Small intestine (tissue), 7 donors: ENCODE results near the gene LPP. TPM values are rescaled to one million over a fixed set of nuclear protein-coding genes. Genes with fewer than 3 reads are reported as not detected.

Experiments
- DNase-seq, 2 donors: peaks; one replicate each; pipeline versions ENCODE4 v3.0.0 to v3.0.0-alpha.2; 2013
- FAIRE-seq: peaks from 2 replicates; lab custom pipeline; 2012; peaks lifted over from hg19 to GRCh38; lab: Jason Lieb, UNC
- H3K27ac ChIP-seq, 3 donors: one replicate each; pipeline ENCODE4 v1.5.1; 2013; ENCODE audit warnings: low read length in 2 of 3, mild to moderate bottlenecking in 2 of 3, control low read depth in 1 of 3, inconsistent platforms in 1 of 3, low read depth in 1 of 3, moderate library complexity in 1 of 3
- H3K27me3 ChIP-seq, 3 donors: one replicate each; pipeline ENCODE4 v1.6.1; 2013; ENCODE audit warnings: low read length in 3 of 3, inconsistent platforms in 1 of 3; ENCODE audit not compliant: control insufficient read depth in 3 of 3, insufficient read depth in 3 of 3
- H3K36me3 ChIP-seq, 3 donors: one replicate each; pipeline ENCODE4 v1.6.1; 2013; ENCODE audit warnings: low read length in 3 of 3, inconsistent platforms in 1 of 3, low read depth in 1 of 3, mild to moderate bottlenecking in 1 of 3, moderate library complexity in 1 of 3; ENCODE audit not compliant: control insufficient read depth in 3 of 3, insufficient read depth in 2 of 3
- H3K4me1 ChIP-seq, 3 donors: one replicate each; pipeline ENCODE4 v1.6.1; 2013; ENCODE audit warnings: low read length in 2 of 3, inconsistent platforms in 1 of 3, low read depth in 1 of 3, mild to moderate bottlenecking in 1 of 3, moderate library complexity in 1 of 3; ENCODE audit not compliant: control insufficient read depth in 3 of 3, insufficient read depth in 2 of 3
- H3K4me3 ChIP-seq, 3 donors: one replicate each; pipeline ENCODE4 v1.5.1; 2013; ENCODE audit warnings: low read length in 3 of 3, control low read depth in 1 of 3, inconsistent platforms in 1 of 3, low read depth in 1 of 3, mild to moderate bottlenecking in 1 of 3, moderate library complexity in 1 of 3
- H3K9me3 ChIP-seq, 2 donors: one replicate each; pipeline ENCODE4 v1.6.1; 2013; ENCODE audit warnings: low read depth in 1 of 2, low read length in 1 of 2; ENCODE audit not compliant: control insufficient read depth in 2 of 2, insufficient read depth in 1 of 2
- WGBS, 3 donors: extraction: QIAGEN DNeasy Blood & Tissue Kit; methylation state at CpG; one replicate each; pipeline ENCODE4 v1.1.7; 2013; 5-methylcytosine and 5-hydroxymethylcytosine counted together
- polyA plus RNA-seq, 4 donors: library from polyadenylated mRNA; stranded (reverse) in 3 of 4; unstranded in 1 of 4; fragments of 200-250 nt in 3 of 4; fragments of 120-200 nt in 1 of 4; gene quantifications; one replicate each; pipeline versions ENCODE4 v1.2.1 to v1.2.3, GENCODE V29; 2013
- donor health status: healthy with polysubstance abuse.
- donor health status: control.
- donor health status: control.
- donor health status: Bipolar disorder and iron deficiency.
- donor health status: healthy.

Gene LPP
- polyA plus RNA-seq, 4 donors = 5.4 to 35.8 (median 12.4) TPM

DNA sequence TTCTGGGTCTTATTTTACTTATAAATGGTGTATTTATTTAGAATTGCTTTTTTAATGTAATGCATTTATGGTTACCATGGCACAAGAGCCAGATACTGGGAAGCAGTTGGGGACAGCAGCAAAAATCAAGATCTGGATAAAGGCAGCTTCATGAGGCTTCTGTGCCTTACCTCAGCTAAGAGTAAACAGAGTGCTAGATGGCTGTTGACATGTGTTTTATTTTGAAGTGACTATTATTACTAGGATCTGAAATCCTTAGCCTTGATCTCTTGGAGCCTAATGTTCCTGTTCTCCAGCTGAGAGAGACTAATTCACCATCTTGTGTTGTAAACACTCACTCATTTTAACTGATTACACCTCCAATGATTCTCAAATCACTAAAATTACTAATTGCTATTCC is 317.8 kb downstream of the LPP start:
- no peaks in the 10 kb centered on the region for H3K4me1 ChIP-seq
- no peak for FAIRE-seq

GRCh38 chr3:188472336-188472735 is 318.4 kb downstream of the LPP start:
- Histone ChIP-seq H3K27me3 (no peaks in the 10 kb centered on the region), H3K4me1 (peaks cover 0 to 2% (median 0%) of the 10 kb centered on the region in 3 donors), H3K36me3 (peaks cover 0 to 2% (median 0%) of the 10 kb centered on the region in 3 donors), H3K27ac (no peak overlapping the region), H3K4me3 (no peak overlapping the region), H3K9me3 (no peaks in the 10 kb centered on the region)
- FAIRE-seq (no peak), DNase-seq (no peak)
- 90 to 96% (median 90%) methylated on average over 1 of the region's 1 CpG for WGBS, 3 donors

More for the DNA sequence above, 317.8 kb downstream of the LPP start:
- no peak for DNase-seq
- Histone ChIP-seq H3K27me3 (no peaks in the 10 kb centered on the region), H3K4me3 (no peak overlapping the region), H3K27ac (no peak overlapping the region), H3K9me3 (no peaks in the 10 kb centered on the region), H3K36me3 (peaks cover 0 to 2% (median 0%) of the 10 kb centered on the region in 3 donors)

DNA sequence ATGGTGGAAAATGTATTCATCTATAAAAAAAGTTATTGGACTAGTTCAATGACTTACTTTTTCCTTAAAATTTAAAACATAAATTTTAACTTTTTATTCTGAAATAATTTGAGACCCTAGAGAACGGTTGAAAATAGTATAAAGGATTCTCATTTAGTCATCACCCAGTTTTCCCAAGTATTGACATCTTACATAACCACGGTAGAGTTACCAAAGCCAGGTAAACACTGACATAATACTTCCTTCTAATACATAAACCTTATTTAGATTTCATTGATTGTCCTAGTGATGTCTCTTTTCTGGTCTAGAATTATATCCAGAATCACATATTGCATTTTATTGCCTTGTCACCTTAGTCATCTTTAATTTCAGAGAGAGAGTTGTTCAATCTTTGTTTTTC is 319.1 kb downstream of the LPP start:
- H3K4me1 ChIP-seq = peaks cover 0 to 2% (median 0%) of the 10 kb centered on the region in 3 donors
- WGBS, 3 donors = 87 to 95% (median 88%) methylated on average over 2 of the region's 2 CpGs
- no peak for DNase-seq

DNA sequence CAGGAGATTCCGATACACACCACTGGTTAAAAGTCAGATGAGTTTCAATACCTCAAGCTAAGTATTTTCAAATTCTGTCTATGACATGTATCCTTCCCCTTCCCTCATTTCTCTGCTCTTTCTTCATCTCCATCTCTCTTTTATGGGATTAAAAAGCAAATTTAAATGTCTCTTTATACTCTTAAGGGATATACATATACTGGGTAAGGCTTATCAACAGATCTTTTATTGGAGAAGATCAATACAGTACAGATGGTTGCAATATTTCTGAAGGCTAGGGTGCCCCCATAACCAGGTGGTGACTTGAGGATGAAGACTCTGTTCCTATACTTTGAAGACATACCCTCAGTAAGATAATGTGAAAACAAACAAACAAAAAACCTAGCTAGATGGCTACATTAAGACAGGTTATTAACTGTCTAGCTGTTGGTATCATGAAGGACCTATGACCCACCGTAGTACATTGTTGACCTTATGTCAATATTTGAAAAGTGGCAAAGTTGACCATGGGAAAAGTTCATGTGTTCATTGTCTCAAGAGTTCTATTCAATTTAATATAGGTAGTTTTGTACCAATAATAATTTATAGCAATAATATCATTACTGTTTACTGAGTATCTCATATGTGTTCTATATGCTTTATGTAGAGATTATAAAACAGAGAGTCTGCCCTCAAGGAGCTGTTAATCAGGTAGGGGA is 319.8 kb downstream of the LPP start:
- Histone ChIP-seq H3K27me3 (no peaks in the 10 kb centered on the region), H3K4me3 (no peak overlapping the region), H3K4me1 (peaks cover 0 to 2% (median 0%) of the 10 kb centered on the region in 3 donors), H3K36me3 (peaks cover 0 to 2% (median 0%) of the 10 kb centered on the region in 3 donors), H3K27ac (no peak overlapping the region), H3K9me3 (no peaks in the 10 kb centered on the region)
- DNase-seq (no peak), FAIRE-seq (no peak)
- WGBS, 3 donors = 87 to 92% (median 88%) methylated on average over 2 of the region's 2 CpGs

More for the DNA sequence above, 319.1 kb downstream of the LPP start:
- Histone ChIP-seq H3K9me3 (no peaks in the 10 kb centered on the region), H3K36me3 (peaks cover 0 to 2% (median 0%) of the 10 kb centered on the region in 3 donors), H3K27me3 (no peaks in the 10 kb centered on the region), H3K27ac (no peak overlapping the region), H3K4me3 (no peak overlapping the region)
- FAIRE-seq = no peak

DNA sequence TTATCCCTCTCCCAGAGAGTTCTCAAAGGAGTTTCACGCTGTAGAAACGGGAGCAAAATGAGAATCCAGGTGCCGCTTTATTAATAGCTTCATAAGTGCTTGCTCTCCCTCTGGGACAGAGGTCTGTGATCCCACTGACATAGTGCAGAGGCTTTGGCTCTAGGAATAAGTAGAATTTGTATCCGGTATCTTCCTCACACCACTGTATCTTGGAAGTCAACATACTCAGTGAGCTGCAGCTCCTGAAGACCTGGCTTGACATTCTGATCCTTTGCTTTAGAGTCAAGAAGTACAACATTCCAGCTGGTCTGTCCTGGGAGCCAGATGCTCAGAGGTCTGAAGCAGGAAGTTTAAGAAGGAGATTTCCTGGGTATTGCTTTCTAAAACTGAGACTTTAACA is 323.0 kb downstream of the LPP start:
- H3K27ac ChIP-seq = no peak overlapping the region
- no peak for DNase-seq
- no peak overlapping the region for H3K4me3 ChIP-seq
- H3K27me3 ChIP-seq = no peaks in the 10 kb centered on the region
- no peaks in the 10 kb centered on the region for H3K9me3 ChIP-seq
- WGBS, 3 donors = 69 to 83% (median 75%) methylated on average over 4 of the region's 4 CpGs
- FAIRE-seq = no peak
- peaks cover 0 to 2% (median 0%) of the 10 kb centered on the region in 3 donors for H3K4me1 ChIP-seq
- peaks cover 0 to 2% (median 0%) of the 10 kb centered on the region in 3 donors for H3K36me3 ChIP-seq

- peaks cover 0 to 2% (median 0%) of the 10 kb centered on the region in 3 donors for H3K4me1 ChIP-seq
- FAIRE-seq (no peak), DNase-seq (no peak)
- no peaks in the 10 kb centered on the region for H3K27me3 ChIP-seq
- H3K27ac ChIP-seq = no peak overlapping the region
- no peaks in the 10 kb centered on the region for H3K9me3 ChIP-seq
- 92 to 100% (median 94%) methylated on average over 4 of the region's 4 CpGs for WGBS, 3 donors
- H3K4me3 ChIP-seq = no peak overlapping the region
- H3K36me3 ChIP-seq = peaks cover 0 to 1% (median 0%) of the 10 kb centered on the region in 3 donors
Measured at GRCh38 chr3:188480011-188480410, 326.1 kb downstream of the LPP start.

- FAIRE-seq (no peak), DNase-seq (no peak)
- 65 to 79% (median 78%) methylated on average over 4 of the region's 4 CpGs for WGBS, 3 donors
- Histone ChIP-seq H3K4me3 (no peak overlapping the region), H3K36me3 (peaks cover 0 to 8% (median 4%) of the 10 kb centered on the region in 3 donors), H3K4me1 (no peaks in the 10 kb centered on the region), H3K9me3 (no peaks in the 10 kb centered on the region), H3K27me3 (no peaks in the 10 kb centered on the region), H3K27ac (no peak overlapping the region)
Measured at GRCh38 chr3:188482929-188483328, 329.0 kb downstream of the LPP start.

DNA sequence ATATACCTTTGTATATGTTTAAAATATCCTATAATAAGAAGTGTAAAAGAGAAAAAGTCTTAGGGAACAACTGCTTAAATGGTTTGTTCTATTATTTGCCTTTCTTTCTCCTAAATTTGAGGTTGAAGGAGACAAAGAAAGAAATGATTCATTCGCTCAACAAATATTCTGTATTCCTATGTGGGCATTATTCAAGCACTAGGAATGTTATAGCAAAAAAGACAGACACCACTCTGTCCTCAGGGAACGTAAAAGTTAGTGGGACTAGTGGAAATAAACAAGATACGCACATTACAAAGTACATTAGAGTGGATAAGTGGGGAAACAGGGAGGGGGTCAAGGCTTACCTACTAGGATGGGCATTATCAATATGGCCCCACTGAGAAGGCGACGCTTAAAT is 332.2 kb downstream of the LPP start:
- Histone ChIP-seq H3K4me3 (no peak overlapping the region), H3K9me3 (no peaks in the 10 kb centered on the region), H3K36me3 (peaks cover 0 to 11% (median 8%) of the 10 kb centered on the region in 3 donors), H3K27me3 (no peaks in the 10 kb centered on the region), H3K27ac (no peak overlapping the region), H3K4me1 (no peaks in the 10 kb centered on the region)
- FAIRE-seq (no peak), DNase-seq (no peak)
- 96 to 97% (median 97%) methylated on average over 5 of the region's 5 CpGs for WGBS, 3 donors
